Measurements from ENCODE around the gene SIVA1. TPM values are rescaled to one million over a fixed set of nuclear protein-coding genes. Genes with fewer than 3 reads are reported as not detected.
A peak's percentile ranks its signal among the peaks of the same experiment; 100 is the strongest.

SIVA1 gene
- total RNA-seq, 2 donors from 2014 or later = 82.5 to 87.3 TPM

GRCh38 chr14:104765517-104765916 is 12.6 kb downstream of the SIVA1 start:
- TF ChIP-seq CTCF (conservative IDR thresholded peaks at IDR 0.05) = no peak
- no peaks in the 10 kb centered on the region for H3K27me3 Mint-ChIP-seq (ENCODE audit: insufficient read depth)
- no peak overlapping the region for H3K27ac Mint-ChIP-seq
- H3K36me3 ChIP-seq (ENCODE audit: control insufficient read depth, insufficient read depth, low read length) = peaks cover 13% of the 10 kb centered on the region
- peaks cover 14% of the 10 kb centered on the region for H3K9me3 Mint-ChIP-seq
- H3K27ac ChIP-seq (ENCODE audit: low read depth, low read length) = no peak overlapping the region
- DNase-seq = no peak
- H3K4me3 Mint-ChIP-seq = no peak overlapping the region
- no peaks in the 10 kb centered on the region for H3K4me1 ChIP-seq (ENCODE audit: control insufficient read depth, insufficient read depth, low read length)
- peak overlapping the region; percentile 42 for H3K4me3 ChIP-seq (ENCODE audit: low read length)
- 93 to 100% methylated on average over 1 to 3 of the region's 3 CpGs for WGBS, 2 experiments (ENCODE audit: insufficient coverage in 1 of 2, insufficient read length in 1 of 2)
- H3K4me1 Mint-ChIP-seq = peaks cover 3% of the 10 kb centered on the region
- H3K36me3 Mint-ChIP-seq (ENCODE audit: low read depth) = peaks cover 41% of the 10 kb centered on the region
- no peaks in the 10 kb centered on the region for H3K27me3 ChIP-seq (ENCODE audit: control insufficient read depth, insufficient read depth, low read length, poor library complexity, severe bottlenecking)
- H3K9ac ChIP-seq (ENCODE audit: extremely low read depth, low read length, poor library complexity, severe bottlenecking) = no peak overlapping the region
- peaks cover 12% of the 10 kb centered on the region for H3K9me3 ChIP-seq (ENCODE audit: control insufficient read depth, low read length)

- H3K9ac ChIP-seq (ENCODE audit: extremely low read depth, low read length, poor library complexity, severe bottlenecking) = no peak overlapping the region
- H3K36me3 ChIP-seq (ENCODE audit: control insufficient read depth, insufficient read depth, low read length) = peaks cover 21% of the 10 kb centered on the region
- Mint-ChIP-seq H3K27ac (no peak overlapping the region), H3K9me3 (peaks cover 20% of the 10 kb centered on the region), H3K27me3 (ENCODE audit: insufficient read depth) (no peaks in the 10 kb centered on the region), H3K36me3 (ENCODE audit: low read depth) (peaks cover 46% of the 10 kb centered on the region), H3K4me1 (peaks cover 3% of the 10 kb centered on the region), H3K4me3 (peak overlapping the region; percentile 37)
- peak overlapping the region; percentile 42 for H3K4me3 ChIP-seq (ENCODE audit: low read length)
- peaks cover 16% of the 10 kb centered on the region for H3K9me3 ChIP-seq (ENCODE audit: control insufficient read depth, low read length)
- WGBS, 2 experiments (ENCODE audit: insufficient coverage in 1 of 2, insufficient read length in 1 of 2) = 89 to 90% methylated on average over 2 to 3 of the region's 4 CpGs
- no peak overlapping the region for H3K27ac ChIP-seq (ENCODE audit: low read depth, low read length)
- H3K4me1 ChIP-seq (ENCODE audit: control insufficient read depth, insufficient read depth, low read length) = no peaks in the 10 kb centered on the region
- H3K27me3 ChIP-seq (ENCODE audit: control insufficient read depth, insufficient read depth, low read length, poor library complexity, severe bottlenecking) = no peaks in the 10 kb centered on the region
- TF ChIP-seq CTCF (conservative IDR thresholded peaks at IDR 0.05) = no peak
- no peak for DNase-seq
These were observed 13.4 kb downstream of the SIVA1 start for GRCh38 chr14:104766256-104766862.

GRCh38 chr14:104766863-104767633 is 14.1 kb downstream of the SIVA1 start:
- Mint-ChIP-seq H3K4me3 (peak overlapping the region; percentile 37), H3K36me3 (ENCODE audit: low read depth) (peaks cover 50% of the 10 kb centered on the region), H3K27ac (no peak overlapping the region), H3K4me1 (peaks cover 3% of the 10 kb centered on the region), H3K9me3 (peaks cover 25% of the 10 kb centered on the region), H3K27me3 (ENCODE audit: insufficient read depth) (no peaks in the 10 kb centered on the region)
- no peak for DNase-seq
- H3K27me3 ChIP-seq (ENCODE audit: control insufficient read depth, insufficient read depth, low read length, poor library complexity, severe bottlenecking) = no peaks in the 10 kb centered on the region
- no peak for TF ChIP-seq CTCF (conservative IDR thresholded peaks at IDR 0.05)
- H3K27ac ChIP-seq (ENCODE audit: low read depth, low read length) = no peak overlapping the region
- no peaks in the 10 kb centered on the region for H3K4me1 ChIP-seq (ENCODE audit: control insufficient read depth, insufficient read depth, low read length)
- no peak overlapping the region for H3K9ac ChIP-seq (ENCODE audit: extremely low read depth, low read length, poor library complexity, severe bottlenecking)
- peak overlapping the region; percentile 42 for H3K4me3 ChIP-seq (ENCODE audit: low read length)
- peaks cover 18% of the 10 kb centered on the region for H3K9me3 ChIP-seq (ENCODE audit: control insufficient read depth, low read length)
- H3K36me3 ChIP-seq (ENCODE audit: control insufficient read depth, insufficient read depth, low read length) = peaks cover 25% of the 10 kb centered on the region
- WGBS, 2 experiments (ENCODE audit: insufficient coverage in 1 of 2, insufficient read length in 1 of 2) = 96 to 97% methylated on average over 9 to 14 of the region's 15 CpGs

All from endodermal cell (in vitro differentiated cells).